Calu3 (cell line): Measurements from ENCODE around the gene YIF1A. TPM values are rescaled to one million over a fixed set of nuclear protein-coding genes. Genes with fewer than 3 reads are reported as not detected.

Experiments
- BruUV-seq: library from RNA; stranded (reverse); fragments of 400-500 nt; replicated peaks from 2 replicates; lab custom pipeline; 2021; lab: Mats Ljungman, UMichigan
- CTCF ChIA-PET: fragments of 300-600 bp; sonication (Branson Sonifier 250); formaldehyde crosslinking; loops from one replicate; lab custom pipeline; 2022; ENCODE audit warnings: antibody characterized with exemption; lab: Charles Lee
- DNase-seq: peaks from one replicate; pipeline ENCODE4 v3.0.0; 2022
- H3K27ac Mint-ChIP-seq: one replicate; pipeline ENCODE4 v1.8.0; 2022; ENCODE audit warnings: mixed read lengths; ENCODE audit not compliant: unreplicated experiment
- H3K27me3 Mint-ChIP-seq: one replicate; pipeline ENCODE4 v1.8.0; 2022; ENCODE audit warnings: mixed read lengths; ENCODE audit not compliant: unreplicated experiment
- H3K36me3 Mint-ChIP-seq: one replicate; pipeline ENCODE4 v1.8.0; 2022; ENCODE audit warnings: mild to moderate bottlenecking, moderate library complexity, mixed read lengths; ENCODE audit not compliant: insufficient read depth, unreplicated experiment
- H3K4me1 Mint-ChIP-seq: one replicate; pipeline ENCODE4 v1.8.0; 2022; ENCODE audit warnings: mild to moderate bottlenecking, low read depth, mixed read lengths; ENCODE audit not compliant: unreplicated experiment
- H3K4me3 Mint-ChIP-seq: one replicate; pipeline ENCODE4 v1.8.0; 2022; ENCODE audit warnings: mild to moderate bottlenecking, low read depth, moderate library complexity, mixed read lengths; ENCODE audit not compliant: unreplicated experiment
- H3K9me3 Mint-ChIP-seq: one replicate; pipeline ENCODE4 v1.8.0; 2022; ENCODE audit warnings: low read depth, mixed read lengths; ENCODE audit not compliant: unreplicated experiment
- CTCF ChIP-seq: fragments of 200-600 bp; IDR thresholded peaks from one replicate; pipeline ENCODE4 v1.8.0; 2022; ENCODE audit warnings: antibody characterized with exemption; ENCODE audit not compliant: unreplicated experiment
- intact Hi-C: fragments of 100-400 bp; cut with micrococcal nuclease; formaldehyde crosslinking; loops from one replicate; pipeline ENCODE4 v1.10.0; 2022; ENCODE audit not compliant: unreplicated experiment
- total RNA-seq: library from RNA; stranded (reverse); gene quantifications from 2 replicates; pipeline ENCODE4 v1.2.3, GENCODE V29; 2022

Gene YIF1A
- total RNA-seq, 1 experiment from 2014 or later, result 98.8 TPM

GRCh38 chr11:66268952-66269905, 19.7 kb downstream of the YIF1A start:
- Mint-ChIP-seq H3K27me3 (no peaks in the 10 kb centered on the region), H3K4me3 (peak overlapping the region; percentile 95), H3K36me3 (peaks cover 62% of the 10 kb centered on the region), H3K4me1 (peaks cover 16% of the 10 kb centered on the region), H3K27ac (peak overlapping the region; percentile 85), H3K9me3 (no peaks in the 10 kb centered on the region)
- peak; percentile 40 for DNase-seq
- peak; percentile 19 for TF ChIP-seq CTCF
- intact Hi-C loops, result no loop called here
- BruUV-seq, result TSS peak; percentile 68
- CTCF ChIA-PET, result interaction anchor here (0.6 kb wide), 1 partner anchor 760 kb away, joined by 3 read pairs; no protein-coding TSS in a partner anchor

GRCh38 chr11:66268244-66268951, 20.5 kb downstream of the YIF1A start, which contains the start of gene RAB1B:
RAB1B (plus strand) TSS chr11:66268639; CDS start chr11:66268680, 41 bp downstream.
- H3K4me3 Mint-ChIP-seq, result peak within 1 kb of the TSS; percentile 95
- H3K27me3 Mint-ChIP-seq, result no peaks in the 10 kb centered on the region

DNA sequence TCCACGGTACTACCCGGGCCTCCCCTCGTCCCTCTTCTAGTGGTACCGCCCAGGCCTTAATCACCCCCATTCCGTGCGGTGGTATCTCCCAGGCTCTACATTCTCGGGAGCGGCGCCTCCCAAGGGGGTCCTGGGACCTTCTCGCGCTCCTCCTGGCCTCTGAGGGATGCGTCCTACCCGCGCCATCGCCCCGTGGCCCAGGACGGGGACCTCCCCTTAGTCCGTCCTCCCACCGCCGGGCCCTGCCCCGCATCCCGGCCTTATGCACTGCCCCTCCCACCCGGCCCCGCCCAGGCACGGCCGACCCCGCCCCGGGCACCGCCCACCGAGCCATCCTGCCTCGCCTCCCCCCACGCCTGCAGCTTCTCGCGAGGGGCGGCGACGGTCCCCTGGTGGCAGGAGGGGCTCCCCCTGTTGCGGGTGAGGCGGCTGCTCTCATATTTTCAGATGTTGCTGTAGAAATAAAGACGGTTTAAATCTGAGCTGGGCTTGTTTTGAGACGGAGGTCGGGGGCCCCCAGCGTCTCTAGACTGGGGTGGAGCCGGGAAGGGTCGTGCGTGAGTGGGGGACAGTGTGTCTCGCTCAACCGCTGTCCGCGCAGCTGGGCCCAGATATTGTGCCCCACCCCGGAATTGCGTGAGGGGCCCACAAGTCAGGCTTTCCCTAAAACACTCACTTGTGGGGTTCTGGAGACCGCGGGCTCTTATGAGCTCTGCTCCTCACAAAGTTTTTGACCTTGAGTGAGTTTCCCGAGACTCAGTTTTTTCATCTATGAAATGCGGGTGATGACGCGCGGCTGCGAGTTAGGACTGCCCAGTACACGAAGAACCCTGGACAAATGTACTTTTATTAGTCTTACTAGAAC, 21.3 kb downstream of the YIF1A start:
- peaks cover 16% of the 10 kb centered on the region for H3K4me1 Mint-ChIP-seq
- H3K36me3 Mint-ChIP-seq, result peaks cover 70% of the 10 kb centered on the region
- no TSS peak for BruUV-seq
- H3K4me3 Mint-ChIP-seq, result peak overlapping the region; percentile 95
- intact Hi-C loops, result no loop called here
- no peaks in the 10 kb centered on the region for H3K9me3 Mint-ChIP-seq
- CTCF ChIA-PET, result interaction anchor here (0.6 to 1.0 kb wide), 7 partner anchors 9 to 436 kb away, joined by 3 to 9 read pairs (median 4); no protein-coding TSS in a partner anchor
- H3K27ac Mint-ChIP-seq, result peak overlapping the region; percentile 85
- peak; percentile 63 for DNase-seq
- no peak for TF ChIP-seq CTCF
- no peaks in the 10 kb centered on the region for H3K27me3 Mint-ChIP-seq

More at GRCh38 chr11:66268244-66268951, 20.5 kb downstream of the YIF1A start, which contains the start of gene RAB1B:
- peaks cover 62% of the 10 kb centered on the region for H3K36me3 Mint-ChIP-seq
- no peaks in the 10 kb centered on the region for H3K9me3 Mint-ChIP-seq
- TF ChIP-seq CTCF, result no peak
- peaks cover 16% of the 10 kb centered on the region for H3K4me1 Mint-ChIP-seq
- no TSS peak for BruUV-seq
- DNase-seq, result peak; percentile 99
- CTCF ChIA-PET, result interaction anchor here (0.6 to 1.0 kb wide), 6 partner anchors 10 to 435 kb away, joined by 3 to 9 read pairs (median 4); no protein-coding TSS in a partner anchor
- peak within 1 kb of the TSS; percentile 85 for H3K27ac Mint-ChIP-seq
- intact Hi-C loops, result no loop called here
